Natural killer cell (primary cell): ENCODE measurements around the gene SH3BGRL3. TPM values are rescaled to one million over a fixed set of nuclear protein-coding genes. Genes with fewer than 3 reads are reported as not detected.

Experiments
- ATAC-seq, 3 donors: fragments of 150-1000 bp in 2 of 3; fragments of 200-7000 bp in 1 of 3; cut with Tn5 transposase; 1 replicate in 1 of 3; 2 replicates in 2 of 3; pipeline ENCODE4 v1.10.0; 2021; ENCODE audit warnings: mild to moderate bottlenecking in 2 of 3, moderate library complexity in 2 of 3
- DNase-seq, 2 donors: peaks; one replicate each; pipeline versions ENCODE4 v3.0.0 to v3.0.0-alpha.2; 2013 to 2021; ENCODE audit warnings: mixed read lengths in 1 of 2
- H3K27ac ChIP-seq: one replicate; pipeline ENCODE4 v1.5.1; 2013; ENCODE audit warnings: mild to moderate bottlenecking, low read length
- H3K27me3 ChIP-seq: one replicate; pipeline ENCODE4 v1.6.1; 2013; ENCODE audit warnings: low read length; ENCODE audit not compliant: control insufficient read depth, insufficient read depth
- H3K36me3 ChIP-seq: one replicate; pipeline ENCODE4 v1.6.1; 2013; ENCODE audit warnings: low read length; ENCODE audit not compliant: control insufficient read depth, insufficient read depth
- H3K4me1 ChIP-seq: one replicate; pipeline ENCODE4 v1.6.1; 2013; ENCODE audit warnings: low read length; ENCODE audit not compliant: control insufficient read depth, insufficient read depth
- H3K4me3 ChIP-seq: one replicate; pipeline ENCODE4 v1.5.1; 2013; ENCODE audit warnings: low read length
- H3K9me3 ChIP-seq: one replicate; pipeline ENCODE4 v1.6.1; 2013; ENCODE audit warnings: low read length; ENCODE audit not compliant: control insufficient read depth, insufficient read depth
- H3K27ac Mint-ChIP-seq, 2 donors: one replicate each; pipeline ENCODE4 v1.8.0; 2022; ENCODE audit warnings: mild to moderate bottlenecking in 2 of 2, mixed read lengths in 2 of 2, moderate library complexity in 1 of 2
- H3K27me3 Mint-ChIP-seq, 2 donors: one replicate each; pipeline ENCODE4 v1.8.0; 2022; ENCODE audit warnings: low read depth in 2 of 2, mixed read lengths in 2 of 2
- H3K36me3 Mint-ChIP-seq: one replicate; pipeline ENCODE4 v1.8.0; 2022; ENCODE audit warnings: mixed read lengths
- H3K4me1 Mint-ChIP-seq, 2 donors: one replicate each; pipeline ENCODE4 v1.8.0; 2022; ENCODE audit warnings: mixed read lengths in 2 of 2
- H3K4me3 Mint-ChIP-seq: one replicate; pipeline ENCODE4 v1.8.0; 2022; ENCODE audit warnings: mild to moderate bottlenecking, moderate library complexity, mixed read lengths
- H3K9me3 Mint-ChIP-seq, 2 donors: one replicate each; pipeline ENCODE4 v1.8.0; 2022; ENCODE audit warnings: mixed read lengths in 2 of 2
- WGBS: methylation state at CpG from one replicate; pipeline ENCODE4 v1.1.7; 2013; ENCODE audit warnings: missing lambda C conversion rate; ENCODE audit not compliant: insufficient coverage; 5-methylcytosine and 5-hydroxymethylcytosine counted together
- intact Hi-C: fragments of 100-400 bp; cut with micrococcal nuclease; formaldehyde crosslinking; loops from one replicate; pipeline ENCODE4 v1.14.2; 2022
- total RNA-seq, 4 donors: library from RNA; stranded (reverse); fragments of 120-200 nt in 1 of 4; gene quantifications; one replicate each; pipeline versions ENCODE4 v1.2.3 to v1.2.4, GENCODE V29; 2013 to 2022
- TF ChIP-seq, protein P1 (sequence below): fragments of 200-600 bp; IDR thresholded peaks from one replicate; pipeline ENCODE4 v1.8.0; 2022; ENCODE audit warnings: antibody characterized with exemption

Gene SH3BGRL3
- total RNA-seq, 3 donors from 2014 or later (not counting 1 experiment from before 2014, with no cell fraction given): 396 to 488 (median 437) TPM

DNA sequence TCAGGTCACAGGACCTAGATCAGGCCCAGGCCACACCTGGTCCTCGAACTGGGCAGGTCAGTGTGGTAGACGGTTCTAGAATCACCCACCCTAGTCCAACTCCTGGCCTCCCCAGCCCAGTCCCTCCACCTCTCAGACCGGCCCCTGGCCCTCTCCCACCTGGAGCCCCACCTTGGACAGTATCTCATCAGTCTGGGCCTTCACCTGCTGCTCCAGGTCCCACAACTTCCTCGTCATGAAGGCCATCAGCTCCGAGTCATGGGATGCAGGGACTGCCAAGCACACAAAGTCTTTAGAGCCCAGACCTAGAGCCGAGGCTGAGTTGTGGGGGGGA is 17.9 kb downstream of the SH3BGRL3 start:
- DNase-seq (no peak), ATAC-seq (no peak)
- no peak overlapping the region for H3K4me3 ChIP-seq
- no peaks in the 10 kb centered on the region for H3K9me3 ChIP-seq
- no peaks in the 10 kb centered on the region for H3K9me3 Mint-ChIP-seq
- H3K4me1 Mint-ChIP-seq: peaks cover 0 to 10% of the 10 kb centered on the region in 2 donors
- TF ChIP-seq, protein P1, sequence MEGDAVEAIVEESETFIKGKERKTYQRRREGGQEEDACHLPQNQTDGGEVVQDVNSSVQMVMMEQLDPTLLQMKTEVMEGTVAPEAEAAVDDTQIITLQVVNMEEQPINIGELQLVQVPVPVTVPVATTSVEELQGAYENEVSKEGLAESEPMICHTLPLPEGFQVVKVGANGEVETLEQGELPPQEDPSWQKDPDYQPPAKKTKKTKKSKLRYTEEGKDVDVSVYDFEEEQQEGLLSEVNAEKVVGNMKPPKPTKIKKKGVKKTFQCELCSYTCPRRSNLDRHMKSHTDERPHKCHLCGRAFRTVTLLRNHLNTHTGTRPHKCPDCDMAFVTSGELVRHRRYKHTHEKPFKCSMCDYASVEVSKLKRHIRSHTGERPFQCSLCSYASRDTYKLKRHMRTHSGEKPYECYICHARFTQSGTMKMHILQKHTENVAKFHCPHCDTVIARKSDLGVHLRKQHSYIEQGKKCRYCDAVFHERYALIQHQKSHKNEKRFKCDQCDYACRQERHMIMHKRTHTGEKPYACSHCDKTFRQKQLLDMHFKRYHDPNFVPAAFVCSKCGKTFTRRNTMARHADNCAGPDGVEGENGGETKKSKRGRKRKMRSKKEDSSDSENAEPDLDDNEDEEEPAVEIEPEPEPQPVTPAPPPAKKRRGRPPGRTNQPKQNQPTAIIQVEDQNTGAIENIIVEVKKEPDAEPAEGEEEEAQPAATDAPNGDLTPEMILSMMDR: no peak
- H3K27ac Mint-ChIP-seq: no peak overlapping the region
- peaks cover 2% of the 10 kb centered on the region for H3K36me3 ChIP-seq
- 83% methylated on average over 6 of the region's 6 CpGs for WGBS
- no peaks in the 10 kb centered on the region for H3K36me3 Mint-ChIP-seq
- H3K27ac ChIP-seq: no peak overlapping the region
- peaks cover 15% of the 10 kb centered on the region for H3K4me1 ChIP-seq
- H3K27me3 ChIP-seq: no peaks in the 10 kb centered on the region
- no peaks in the 10 kb centered on the region for H3K27me3 Mint-ChIP-seq
- intact Hi-C loops: no loop called here
- no peak overlapping the region for H3K4me3 Mint-ChIP-seq

DNA sequence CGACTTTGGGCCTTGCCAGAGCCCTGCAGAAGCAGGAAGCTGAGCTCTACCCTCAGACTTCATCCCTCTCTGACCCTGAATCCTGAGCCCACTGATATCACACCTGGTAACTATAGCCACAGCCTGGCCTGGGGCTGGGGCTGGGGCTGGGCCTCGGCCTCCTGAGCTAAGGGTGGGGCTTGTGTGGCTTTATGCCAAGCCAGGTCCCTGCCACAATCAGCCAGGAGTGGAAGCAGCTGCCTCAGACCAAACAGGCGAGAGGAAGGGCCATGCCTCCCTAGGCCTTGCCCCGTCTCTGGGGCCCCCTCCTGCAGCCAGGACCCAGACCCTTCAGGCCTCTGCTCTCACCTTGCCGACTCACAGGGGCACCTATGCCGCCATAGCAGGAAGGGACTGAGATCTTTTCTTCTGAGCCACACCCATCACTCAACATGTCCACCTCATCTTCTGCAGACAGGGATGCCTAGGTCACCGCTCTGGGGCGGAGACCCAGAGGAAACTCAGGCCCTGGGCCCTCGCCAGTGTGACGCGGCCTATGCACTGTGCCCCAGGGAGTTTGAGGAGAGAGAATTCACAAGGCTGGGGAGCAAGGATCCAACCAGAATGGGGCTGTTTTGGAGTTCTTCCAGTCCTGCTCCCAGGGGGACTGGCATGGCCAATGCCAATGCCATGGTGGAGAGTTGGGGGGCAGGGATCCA is 20.8 kb downstream of the SH3BGRL3 start:
- 84% methylated on average over 11 of the region's 11 CpGs for WGBS
- Histone ChIP-seq H3K36me3 (peaks cover 2% of the 10 kb centered on the region), H3K9me3 (no peaks in the 10 kb centered on the region), H3K27ac (no peak overlapping the region), H3K4me3 (no peak overlapping the region), H3K4me1 (peaks cover 12% of the 10 kb centered on the region), H3K27me3 (no peaks in the 10 kb centered on the region)
- H3K27ac Mint-ChIP-seq: peak overlapping the region in 1 of 2 donors; percentile 15
- intact Hi-C loops: no loop called here
- DNase-seq (no peak), ATAC-seq (no peak)
- TF ChIP-seq, protein P1: no peak
- no peaks in the 10 kb centered on the region for H3K27me3 Mint-ChIP-seq
- no peaks in the 10 kb centered on the region for H3K9me3 Mint-ChIP-seq
- no peaks in the 10 kb centered on the region for H3K36me3 Mint-ChIP-seq
- H3K4me1 Mint-ChIP-seq: peaks cover 4 to 15% of the 10 kb centered on the region in 2 donors
- no peak overlapping the region for H3K4me3 Mint-ChIP-seq

DNA sequence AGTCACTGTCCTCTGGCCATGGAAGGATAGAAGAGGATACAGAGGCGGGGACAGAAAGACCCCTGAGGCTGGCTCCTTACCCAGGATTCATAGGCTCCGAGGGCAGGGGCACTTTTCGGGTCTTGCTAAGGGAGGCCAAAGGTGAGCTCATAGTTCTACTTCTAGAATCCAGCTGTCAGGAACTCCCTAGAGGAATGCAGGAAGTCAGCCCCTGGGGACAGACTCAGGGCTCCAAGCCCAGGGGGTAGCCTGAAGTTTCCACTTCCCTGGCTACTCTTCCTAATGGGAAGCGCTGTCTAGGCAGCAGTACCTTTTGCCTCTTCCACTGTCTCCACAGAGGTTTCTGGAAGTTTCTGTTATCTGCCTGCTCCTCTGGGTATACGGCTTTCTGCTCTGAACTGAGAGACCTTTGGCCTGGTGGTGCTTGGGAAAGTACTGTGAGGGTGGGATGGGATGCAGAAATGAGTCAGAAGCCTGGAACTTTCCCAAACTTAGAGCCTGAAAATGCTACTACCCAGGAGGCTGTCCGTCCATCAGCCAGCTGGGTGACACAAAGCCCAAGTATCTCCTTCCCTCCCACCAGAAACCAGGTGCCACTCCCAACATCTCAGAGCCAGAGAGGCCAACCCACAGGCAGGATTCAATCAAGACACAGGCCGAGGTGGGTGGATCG is 23.0 kb downstream of the SH3BGRL3 start:
- 88% methylated on average over 8 of the region's 8 CpGs for WGBS
- Mint-ChIP-seq H3K4me3 (peak overlapping the region; percentile 13), H3K27ac (no peak overlapping the region), H3K36me3 (no peaks in the 10 kb centered on the region), H3K4me1 (peaks cover 12 to 35% of the 10 kb centered on the region in 2 donors), H3K27me3 (no peaks in the 10 kb centered on the region), H3K9me3 (no peaks in the 10 kb centered on the region)
- peaks cover 30% of the 10 kb centered on the region for H3K4me1 ChIP-seq
- H3K4me3 ChIP-seq: no peak overlapping the region
- no peaks in the 10 kb centered on the region for H3K36me3 ChIP-seq
- no peaks in the 10 kb centered on the region for H3K9me3 ChIP-seq
- DNase-seq (no peak), ATAC-seq (no peak)
- H3K27ac ChIP-seq: no peak overlapping the region
- H3K27me3 ChIP-seq: no peaks in the 10 kb centered on the region
- TF ChIP-seq, protein P1: no peak
- intact Hi-C loops: no loop called here
